GM19025 (cell line): ENCODE data around the gene TEX2.

Experiments used
- ATAC-seq: cut with Tn5 transposase; IDR thresholded peaks from one replicate; pipeline ENCODE4 v1.9.1; 2021; ENCODE audit warnings: mild to moderate bottlenecking, low read depth, moderate library complexity; ENCODE audit not compliant: unreplicated experiment

TEX2 gene

GRCh38 chr17:64263000-64263766 lies at the start of gene TEX2:
TEX2 (minus strand) TSS chr17:64263260; CDS start chr17:64214217, 49,043 bp downstream.
- peak; percentile 85 for ATAC-seq

- no peak for ATAC-seq
Observed at GRCh38 chr17:64309710-64310109, 46.6 kb upstream of the TEX2 start.

GRCh38 chr17:64309021-64309420 lies 46.0 kb upstream of the TEX2 start:
- ATAC-seq, result no peak

GRCh38 chr17:64306850-64307463 lies 43.9 kb upstream of the TEX2 start:
- ATAC-seq, result no peak

GRCh38 chr17:64304551-64304950 lies 41.5 kb upstream of the TEX2 start:
- no peak for ATAC-seq

- no peak for ATAC-seq
Observed at GRCh38 chr17:64300699-64300965, 37.6 kb upstream of the TEX2 start.

- no peak for ATAC-seq
Observed at GRCh38 chr17:64297467-64298088, 34.5 kb upstream of the TEX2 start.

GRCh38 chr17:64296246-64296645 lies 33.2 kb upstream of the TEX2 start:
- no peak for ATAC-seq

- ATAC-seq, result no peak
Observed at GRCh38 chr17:64295146-64295545, 32.1 kb upstream of the TEX2 start.

GRCh38 chr17:64291268-64291851 lies 28.3 kb upstream of the TEX2 start:
- no peak for ATAC-seq

GRCh38 chr17:64289741-64290141 lies 26.7 kb upstream of the TEX2 start:
- ATAC-seq, result no peak

GRCh38 chr17:64282753-64283080 lies 19.7 kb upstream of the TEX2 start:
- no peak for ATAC-seq

- ATAC-seq, result no peak
Observed at GRCh38 chr17:64281962-64282752, 19.1 kb upstream of the TEX2 start.

- ATAC-seq, result no peak
Observed at GRCh38 chr17:64278614-64279013, 15.6 kb upstream of the TEX2 start.

GRCh38 chr17:64277831-64278562 lies 14.9 kb upstream of the TEX2 start:
- no peak for ATAC-seq

- no peak for ATAC-seq
Observed at GRCh38 chr17:64276961-64277505, 14.0 kb upstream of the TEX2 start.

- ATAC-seq, result no peak
Observed at GRCh38 chr17:64275016-64275415, 12.0 kb upstream of the TEX2 start.

GRCh38 chr17:64273006-64273405 lies 9.9 kb upstream of the TEX2 start:
- ATAC-seq, result no peak

GRCh38 chr17:64270885-64271284 lies 7.8 kb upstream of the TEX2 start:
- ATAC-seq, result no peak
